ENCODE measurements around the gene CSF1.

- TF ChIP-seq EZH2 (IDR thresholded peaks at IDR 0.05; ENCODE audit: low read length, missing control alignments) = no peak
- TF ChIP-seq, protein P1, sequence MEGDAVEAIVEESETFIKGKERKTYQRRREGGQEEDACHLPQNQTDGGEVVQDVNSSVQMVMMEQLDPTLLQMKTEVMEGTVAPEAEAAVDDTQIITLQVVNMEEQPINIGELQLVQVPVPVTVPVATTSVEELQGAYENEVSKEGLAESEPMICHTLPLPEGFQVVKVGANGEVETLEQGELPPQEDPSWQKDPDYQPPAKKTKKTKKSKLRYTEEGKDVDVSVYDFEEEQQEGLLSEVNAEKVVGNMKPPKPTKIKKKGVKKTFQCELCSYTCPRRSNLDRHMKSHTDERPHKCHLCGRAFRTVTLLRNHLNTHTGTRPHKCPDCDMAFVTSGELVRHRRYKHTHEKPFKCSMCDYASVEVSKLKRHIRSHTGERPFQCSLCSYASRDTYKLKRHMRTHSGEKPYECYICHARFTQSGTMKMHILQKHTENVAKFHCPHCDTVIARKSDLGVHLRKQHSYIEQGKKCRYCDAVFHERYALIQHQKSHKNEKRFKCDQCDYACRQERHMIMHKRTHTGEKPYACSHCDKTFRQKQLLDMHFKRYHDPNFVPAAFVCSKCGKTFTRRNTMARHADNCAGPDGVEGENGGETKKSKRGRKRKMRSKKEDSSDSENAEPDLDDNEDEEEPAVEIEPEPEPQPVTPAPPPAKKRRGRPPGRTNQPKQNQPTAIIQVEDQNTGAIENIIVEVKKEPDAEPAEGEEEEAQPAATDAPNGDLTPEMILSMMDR (conservative IDR thresholded peaks at IDR 0.05 in 1 of 2, IDR thresholded peaks at IDR 0.05 in 1 of 2; ENCODE audit: low read depth in 1 of 2, low read length in 2 of 2) = no peak
Observed at GRCh38 chr1:109971559-109971958, 60.9 kb downstream of the CSF1 start.
